Measurements from ENCODE around the gene ADAMTS17.

Gene ADAMTS17, protein sequence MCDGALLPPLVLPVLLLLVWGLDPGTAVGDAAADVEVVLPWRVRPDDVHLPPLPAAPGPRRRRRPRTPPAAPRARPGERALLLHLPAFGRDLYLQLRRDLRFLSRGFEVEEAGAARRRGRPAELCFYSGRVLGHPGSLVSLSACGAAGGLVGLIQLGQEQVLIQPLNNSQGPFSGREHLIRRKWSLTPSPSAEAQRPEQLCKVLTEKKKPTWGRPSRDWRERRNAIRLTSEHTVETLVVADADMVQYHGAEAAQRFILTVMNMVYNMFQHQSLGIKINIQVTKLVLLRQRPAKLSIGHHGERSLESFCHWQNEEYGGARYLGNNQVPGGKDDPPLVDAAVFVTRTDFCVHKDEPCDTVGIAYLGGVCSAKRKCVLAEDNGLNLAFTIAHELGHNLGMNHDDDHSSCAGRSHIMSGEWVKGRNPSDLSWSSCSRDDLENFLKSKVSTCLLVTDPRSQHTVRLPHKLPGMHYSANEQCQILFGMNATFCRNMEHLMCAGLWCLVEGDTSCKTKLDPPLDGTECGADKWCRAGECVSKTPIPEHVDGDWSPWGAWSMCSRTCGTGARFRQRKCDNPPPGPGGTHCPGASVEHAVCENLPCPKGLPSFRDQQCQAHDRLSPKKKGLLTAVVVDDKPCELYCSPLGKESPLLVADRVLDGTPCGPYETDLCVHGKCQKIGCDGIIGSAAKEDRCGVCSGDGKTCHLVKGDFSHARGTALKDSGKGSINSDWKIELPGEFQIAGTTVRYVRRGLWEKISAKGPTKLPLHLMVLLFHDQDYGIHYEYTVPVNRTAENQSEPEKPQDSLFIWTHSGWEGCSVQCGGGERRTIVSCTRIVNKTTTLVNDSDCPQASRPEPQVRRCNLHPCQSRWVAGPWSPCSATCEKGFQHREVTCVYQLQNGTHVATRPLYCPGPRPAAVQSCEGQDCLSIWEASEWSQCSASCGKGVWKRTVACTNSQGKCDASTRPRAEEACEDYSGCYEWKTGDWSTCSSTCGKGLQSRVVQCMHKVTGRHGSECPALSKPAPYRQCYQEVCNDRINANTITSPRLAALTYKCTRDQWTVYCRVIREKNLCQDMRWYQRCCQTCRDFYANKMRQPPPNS

DNA sequence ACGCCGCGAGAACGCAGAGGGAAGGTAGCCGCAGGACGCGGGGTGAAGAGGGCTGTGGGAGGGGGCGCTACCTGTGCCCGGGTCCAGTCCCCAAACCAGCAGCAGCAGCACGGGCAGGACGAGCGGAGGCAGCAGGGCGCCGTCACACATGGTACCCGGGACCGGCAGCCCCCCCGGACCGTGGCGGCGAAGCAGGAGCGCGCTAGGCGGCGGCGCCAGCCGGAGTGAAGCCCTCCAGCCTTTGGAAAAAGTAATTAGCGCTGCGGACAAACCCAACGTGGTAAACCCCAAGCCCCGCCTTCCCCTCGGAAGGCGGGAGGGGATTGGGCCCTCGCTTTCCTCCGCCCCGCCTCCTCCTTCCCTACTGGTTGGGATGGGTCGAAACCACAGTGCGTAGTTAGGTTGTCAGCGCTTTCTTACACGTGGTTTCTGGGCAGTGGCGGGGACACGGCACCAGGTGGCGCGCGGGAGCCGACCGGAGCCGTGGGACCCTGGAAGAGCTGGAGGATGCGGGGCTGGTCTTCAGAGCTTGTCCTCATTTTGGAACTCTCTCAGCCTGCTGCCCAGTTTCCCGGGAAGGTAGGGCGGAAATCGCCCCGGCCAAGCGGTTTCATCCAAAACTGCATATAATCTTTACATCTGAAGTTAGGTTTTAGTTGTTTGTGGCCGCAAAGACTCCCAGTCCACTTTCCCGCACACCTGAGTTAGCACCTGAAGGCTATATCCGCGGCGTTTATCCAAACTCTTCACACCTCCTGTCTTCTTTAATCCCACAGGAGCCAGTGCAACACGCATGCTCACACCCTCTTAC is at the start of gene ADAMTS17:
TSS of gene ADAMTS17 (minus strand) at position 226 of the 811 bp plus-strand sequence. CDS start at position 150, 76 bp downstream.
- TF ChIP-seq, protein P1, sequence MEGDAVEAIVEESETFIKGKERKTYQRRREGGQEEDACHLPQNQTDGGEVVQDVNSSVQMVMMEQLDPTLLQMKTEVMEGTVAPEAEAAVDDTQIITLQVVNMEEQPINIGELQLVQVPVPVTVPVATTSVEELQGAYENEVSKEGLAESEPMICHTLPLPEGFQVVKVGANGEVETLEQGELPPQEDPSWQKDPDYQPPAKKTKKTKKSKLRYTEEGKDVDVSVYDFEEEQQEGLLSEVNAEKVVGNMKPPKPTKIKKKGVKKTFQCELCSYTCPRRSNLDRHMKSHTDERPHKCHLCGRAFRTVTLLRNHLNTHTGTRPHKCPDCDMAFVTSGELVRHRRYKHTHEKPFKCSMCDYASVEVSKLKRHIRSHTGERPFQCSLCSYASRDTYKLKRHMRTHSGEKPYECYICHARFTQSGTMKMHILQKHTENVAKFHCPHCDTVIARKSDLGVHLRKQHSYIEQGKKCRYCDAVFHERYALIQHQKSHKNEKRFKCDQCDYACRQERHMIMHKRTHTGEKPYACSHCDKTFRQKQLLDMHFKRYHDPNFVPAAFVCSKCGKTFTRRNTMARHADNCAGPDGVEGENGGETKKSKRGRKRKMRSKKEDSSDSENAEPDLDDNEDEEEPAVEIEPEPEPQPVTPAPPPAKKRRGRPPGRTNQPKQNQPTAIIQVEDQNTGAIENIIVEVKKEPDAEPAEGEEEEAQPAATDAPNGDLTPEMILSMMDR (IDR thresholded peaks at IDR 0.05): peak; percentile 94

DNA sequence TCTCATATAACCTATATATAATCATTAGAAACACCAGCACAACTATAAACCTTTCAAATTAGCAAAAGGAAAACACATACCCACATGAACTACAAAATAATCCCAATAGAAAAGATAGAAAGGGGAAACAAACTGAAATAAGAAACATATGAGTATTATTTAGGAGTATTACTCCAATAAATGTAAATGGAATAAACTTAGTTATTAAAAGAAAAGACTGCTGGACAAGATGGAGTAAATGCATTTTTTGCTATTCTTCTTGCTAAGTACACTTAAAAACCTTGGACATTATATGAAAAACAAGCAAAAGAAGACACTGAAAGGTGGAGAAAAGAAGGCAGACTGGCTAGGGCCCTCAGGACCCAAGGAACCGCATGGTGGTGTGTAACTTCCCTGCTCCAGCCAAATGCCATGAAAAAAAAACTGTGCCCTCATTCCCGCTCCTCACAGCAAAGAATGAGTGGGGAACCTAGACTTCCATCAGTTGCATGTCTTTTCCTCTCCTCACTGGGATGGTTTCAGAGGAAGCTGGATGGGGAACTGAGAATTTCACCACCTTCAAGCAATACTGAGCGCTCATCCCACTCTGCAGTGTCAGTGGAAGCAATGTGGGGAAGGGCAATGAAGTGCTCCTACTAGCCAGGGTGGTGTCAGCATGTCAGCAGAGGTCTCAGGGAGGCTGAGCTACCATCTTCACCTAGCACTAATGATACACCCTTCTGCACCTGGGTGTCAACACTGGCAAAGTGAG is 43.7 kb upstream of the ADAMTS17 start:
- TF ChIP-seq, protein P1 (IDR thresholded peaks at IDR 0.05): no peak

DNA sequence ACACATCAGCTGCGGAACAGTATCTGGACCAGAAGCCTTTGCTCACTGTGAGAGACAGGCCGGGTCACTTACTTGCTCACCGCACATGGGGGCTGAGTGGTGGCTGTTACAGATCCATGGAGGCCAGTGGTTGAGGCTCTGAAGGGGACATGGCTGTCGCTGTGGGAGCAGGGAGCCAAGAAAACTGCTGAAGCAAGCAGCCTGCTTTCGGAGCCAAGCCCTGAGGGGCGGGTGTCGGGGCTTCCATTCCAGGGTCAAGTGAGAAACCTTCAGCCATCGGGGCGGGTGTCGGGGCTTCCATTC is 42.3 kb upstream of the ADAMTS17 start:
- TF ChIP-seq, protein P1 (IDR thresholded peaks at IDR 0.05): no peak

DNA sequence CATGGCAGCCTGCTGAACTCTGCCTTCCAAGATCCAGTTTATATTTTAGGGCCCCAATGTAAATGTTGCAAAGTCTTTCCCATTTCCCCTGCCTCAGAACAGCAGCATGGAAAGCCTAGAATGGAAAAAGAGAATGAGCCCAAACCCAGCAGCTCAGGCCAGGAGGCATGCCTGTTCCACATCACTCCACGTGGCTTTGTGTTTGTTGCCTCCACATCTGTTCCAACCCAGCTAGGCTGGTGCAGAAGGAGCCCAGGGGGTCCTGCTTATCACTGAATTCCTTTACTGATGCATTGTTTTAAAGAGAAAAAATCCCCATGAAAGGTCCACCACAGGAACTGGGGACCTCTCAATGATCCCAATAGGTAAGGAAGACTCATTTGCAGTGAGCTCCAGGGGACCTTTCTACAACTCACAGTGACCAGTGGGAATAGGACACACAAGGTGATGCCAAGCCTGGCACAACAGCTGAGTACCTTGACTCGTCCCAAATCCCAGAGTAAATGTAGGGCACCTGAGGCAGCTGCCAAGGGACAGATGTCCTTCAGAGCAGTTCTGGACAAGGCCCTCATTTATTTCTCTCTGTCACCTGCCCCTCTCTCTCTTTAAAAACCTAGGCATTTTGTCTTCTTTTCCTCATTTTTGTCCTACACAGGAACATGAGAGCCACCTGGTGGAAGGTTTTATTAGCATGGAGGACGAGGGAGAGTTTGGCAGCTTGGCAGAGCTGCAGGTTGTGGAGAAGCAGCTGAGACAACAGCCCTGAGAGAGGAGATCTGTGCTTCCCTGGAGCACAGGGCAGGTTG is 41.7 kb upstream of the ADAMTS17 start:
- TF ChIP-seq, protein P1 (IDR thresholded peaks at IDR 0.05): peak; percentile 60

DNA sequence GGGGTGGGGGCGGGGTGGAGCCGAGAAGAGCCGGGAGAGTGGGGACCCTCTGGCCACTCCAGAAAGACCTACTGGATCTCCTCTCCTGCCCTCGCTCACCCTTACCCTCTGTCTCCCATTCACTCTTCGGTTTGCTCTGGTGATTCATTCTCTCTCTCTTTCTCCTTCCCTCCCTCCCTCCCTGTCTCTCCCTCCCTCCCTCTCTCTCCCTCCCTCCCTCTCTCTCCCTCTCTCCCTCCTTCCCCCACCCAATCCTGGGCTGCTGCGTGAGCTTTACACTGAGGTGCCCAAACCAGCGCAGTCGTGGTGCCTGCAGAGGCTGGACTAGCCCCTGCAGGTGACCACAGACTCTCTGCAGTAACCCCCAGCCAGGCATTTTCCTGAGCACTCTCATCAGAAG is 32.2 kb upstream of the ADAMTS17 start:
- TF ChIP-seq, protein P1 (IDR thresholded peaks at IDR 0.05): no peak

DNA sequence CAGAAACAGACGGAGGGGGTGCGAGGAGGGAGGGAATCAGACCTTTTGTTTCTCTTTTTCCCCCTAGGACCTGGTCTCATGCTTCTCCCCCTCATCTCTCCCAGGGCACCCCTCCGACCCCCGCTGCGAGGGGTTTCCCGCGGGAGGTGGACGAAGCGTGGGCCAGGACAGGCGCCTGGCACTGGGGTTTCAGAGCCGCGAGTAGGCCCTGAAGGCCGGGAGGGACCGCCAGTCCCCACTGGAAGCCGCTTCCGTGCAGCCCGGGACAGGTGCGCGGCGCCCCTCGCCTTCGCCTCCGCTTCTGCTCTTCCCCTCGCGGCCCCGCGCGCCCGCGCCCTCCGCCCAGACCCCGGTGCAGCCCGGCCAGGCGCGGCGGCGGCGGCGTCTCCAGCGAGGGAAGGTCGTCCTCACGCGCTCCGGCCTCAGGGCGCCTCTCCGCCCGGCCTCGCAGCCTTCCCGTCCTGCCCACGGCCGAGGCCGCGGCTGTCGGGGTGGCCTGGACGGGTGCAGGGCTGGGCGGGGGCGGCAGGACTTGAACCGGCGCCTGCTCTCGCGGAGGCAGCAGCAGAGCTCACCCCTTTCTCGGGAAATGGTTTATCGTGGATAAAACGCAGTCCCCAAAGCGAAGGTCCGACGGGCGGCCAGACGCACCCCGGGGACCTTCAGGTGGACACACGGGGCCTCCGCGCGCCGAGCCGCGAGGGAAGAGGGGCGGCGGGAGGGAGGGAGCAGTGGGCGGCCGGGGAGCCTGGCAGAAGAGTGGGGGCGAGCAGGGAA is 31.5 kb upstream of the ADAMTS17 start:
- TF ChIP-seq, protein P1 (IDR thresholded peaks at IDR 0.05): no peak

Measured in LNCAP (cell line).